B cell (primary cell): ENCODE results near the gene CHAF1A. TPM values are rescaled to one million over a fixed set of nuclear protein-coding genes. Genes with fewer than 3 reads are reported as not detected.

Source experiments
- ATAC-seq: fragments of 200-7000 bp; cut with Tn5 transposase; one replicate; pipeline ENCODE4 v1.10.0; 2021; ENCODE audit warnings: low read depth, mild to moderate bottlenecking, moderate number of reproducible peaks, moderate library complexity
- CTCF ChIA-PET: fragments of 350-600 bp; sonication (Branson Sonifier 250); formaldehyde crosslinking; loops from one replicate; lab custom pipeline; 2021; ENCODE audit warnings: antibody characterized with exemption, inconsistent platforms; lab: Charles Lee
- POLR2A ChIA-PET: fragments of 350-600 bp; sonication (Branson Sonifier 250); formaldehyde crosslinking; loops from one replicate; lab custom pipeline; 2021; ENCODE audit warnings: antibody characterized with exemption; lab: Charles Lee
- DNase-seq: peaks from one replicate; pipeline ENCODE4 v3.0.0; 2013
- H2AFZ ChIP-seq: 2 replicates; pipeline ENCODE4 v1.6.1; 2012; ENCODE audit warnings: mild to moderate bottlenecking, low read depth, low read length; ENCODE audit not compliant: insufficient read depth, poor library complexity, severe bottlenecking
- H3K27ac ChIP-seq, 2 donors: 1 replicate in 1 of 2; 2 replicates in 1 of 2; pipeline ENCODE4 v1.5.1; 2012 to 2013; ENCODE audit warnings: low read length in 2 of 2, mild to moderate bottlenecking in 2 of 2, moderate library complexity in 1 of 2
- H3K27me3 ChIP-seq, 4 experiments: fragments of 200-600 bp in 1 of 4; sonication (generic) in 1 of 4; replicated peaks in 1 of 4; 1 replicate in 2 of 4; 2 replicates in 2 of 4; pipeline versions ENCODE4 v1.6.1 to v1.7.0; 2013 to 2016; ENCODE audit warnings: low read length in 3 of 4, mild to moderate bottlenecking in 2 of 4, mixed read lengths in 1 of 4, moderate library complexity in 1 of 4; ENCODE audit not compliant: insufficient read depth in 4 of 4, control insufficient read depth in 3 of 4; ENCODE audit errors: control extremely low read depth in 1 of 4
- H3K36me3 ChIP-seq, 2 experiments: replicated peaks in 1 of 2; 1 replicate in 1 of 2; 2 replicates in 1 of 2; pipeline versions ENCODE4 v1.6.1 to v1.7.1; 2013; ENCODE audit warnings: low read length in 1 of 2; ENCODE audit not compliant: insufficient read depth in 2 of 2, control insufficient read depth in 1 of 2; ENCODE audit errors: control extremely low read depth in 1 of 2, extremely low read depth in 1 of 2
- H3K4me1 ChIP-seq, 2 donors: fragments of 200-600 bp in 1 of 2; sonication (generic) in 1 of 2; 1 replicate in 1 of 2; 2 replicates in 1 of 2; pipeline versions ENCODE4 v1.5.1 to v1.6.1; 2013 to 2017; ENCODE audit warnings: low read length in 2 of 2; ENCODE audit not compliant: control insufficient read depth in 2 of 2, insufficient read depth in 2 of 2
- H3K4me2 ChIP-seq: replicated peaks from 2 replicates; pipeline ENCODE3; 2012; ENCODE audit warnings: mild to moderate bottlenecking, low read depth, low read length; ENCODE audit not compliant: poor library complexity, severe bottlenecking
- H3K4me3 ChIP-seq, 5 experiments: fragments of 200-600 bp in 1 of 5; sonication (generic) in 1 of 5; 1 replicate in 3 of 5; 2 replicates in 2 of 5; pipeline versions ENCODE4 v1.5.1 to v1.7.0; 2011 to 2016; ENCODE audit warnings: low read length in 4 of 5, mild to moderate bottlenecking in 4 of 5, low read depth in 2 of 5, control low read depth in 1 of 5, moderate library complexity in 1 of 5; ENCODE audit not compliant: insufficient read depth in 1 of 5; ENCODE audit errors: control extremely low read depth in 1 of 5, extremely low read depth in 1 of 5
- H3K79me2 ChIP-seq: fragments of 200-600 bp; sonication (generic); one replicate; pipeline ENCODE4 v1.6.0; 2016; ENCODE audit warnings: low read length; ENCODE audit not compliant: control insufficient read depth, insufficient read depth
- H3K9ac ChIP-seq: fragments of 200-600 bp; sonication (generic); 2 replicates; pipeline ENCODE4 v1.6.1; 2017; ENCODE audit warnings: mild to moderate bottlenecking, low read length, moderate library complexity
- H3K9me3 ChIP-seq, 3 donors: one replicate each; pipeline versions ENCODE4 v1.6.1 to v1.7.1; 2013; ENCODE audit warnings: low read length in 2 of 3; ENCODE audit not compliant: control insufficient read depth in 2 of 3, insufficient read depth in 1 of 3; ENCODE audit errors: control extremely low read depth in 1 of 3
- H4K20me1 ChIP-seq: 2 replicates; pipeline ENCODE4 v1.6.0; 2012; ENCODE audit warnings: mild to moderate bottlenecking, low read length; ENCODE audit not compliant: insufficient read depth, control insufficient read depth, poor library complexity, severe bottlenecking
- H3K27ac Mint-ChIP-seq: one replicate; pipeline ENCODE4 v1.8.0; 2021; ENCODE audit warnings: mixed read lengths
- H3K27me3 Mint-ChIP-seq: one replicate; pipeline ENCODE4 v1.8.0; 2021; ENCODE audit warnings: mixed read lengths
- H3K4me1 Mint-ChIP-seq: one replicate; pipeline ENCODE4 v1.8.0; 2021; ENCODE audit warnings: mixed read lengths
- H3K4me3 Mint-ChIP-seq: one replicate; pipeline ENCODE4 v1.8.0; 2021; ENCODE audit warnings: mixed read lengths
- H3K9me3 Mint-ChIP-seq: one replicate; pipeline ENCODE4 v1.8.0; 2022; ENCODE audit warnings: mixed read lengths; ENCODE audit not compliant: insufficient read depth
- EZH2 ChIP-seq: IDR thresholded peaks from 2 replicates; pipeline ENCODE4 v1.6.1; 2012; ENCODE audit warnings: borderline replicate concordance, low read depth, mild to moderate bottlenecking, moderate library complexity, low read length; ENCODE audit not compliant: insufficient read depth, poor library complexity, severe bottlenecking
- WGBS: methylation state at CpG from one replicate; pipeline ENCODE4 v1.1.5; 2013; ENCODE audit warnings: missing lambda C conversion rate; ENCODE audit not compliant: insufficient coverage; 5-methylcytosine and 5-hydroxymethylcytosine counted together
- intact Hi-C: fragments of 100-400 bp; cut with micrococcal nuclease; formaldehyde crosslinking; loops from one replicate; pipeline ENCODE4 v1.10.0; 2022
- polyA plus RNA-seq: library from polyadenylated mRNA; depleted of rRNA; stranded (reverse); fragments of >200 nt; gene quantifications from 2 replicates; pipeline ENCODE4 v1.2.3, GENCODE V29; 2012
- total RNA-seq, 2 donors: library from RNA; stranded (reverse); fragments of 120-200 nt in 1 of 2; gene quantifications; 1 replicate in 1 of 2; 2 replicates in 1 of 2; pipeline versions ENCODE4 v1.2.3 to v1.2.4, GENCODE V29; 2013 to 2022
- TF ChIP-seq, protein P1 (sequence below): fragments of 200-600 bp; IDR thresholded peaks from one replicate; pipeline ENCODE4 v1.8.0; 2022; ENCODE audit warnings: antibody characterized with exemption, mild to moderate bottlenecking

Gene CHAF1A
- total and polyA plus RNA-seq, 2 donors (not counting 1 experiment from before 2014, with no cell fraction given): 15.1 to 19.7 TPM

- H3K4me3 ChIP-seq: peak overlapping the region in 3 of 5 experiments; percentile 11 to 23 (median 19)
- H3K9me3 ChIP-seq: no peaks in the 10 kb centered on the region
- ATAC-seq (no peak), DNase-seq (no peak)
- peaks cover 20% of the 10 kb centered on the region for H4K20me1 ChIP-seq
- H3K36me3 ChIP-seq: peaks cover 0 to 15% of the 10 kb centered on the region in 2 experiments
- H3K27me3 Mint-ChIP-seq: no peaks in the 10 kb centered on the region
- H3K9ac ChIP-seq: no peak overlapping the region
- H3K4me3 Mint-ChIP-seq: peak overlapping the region; percentile 73
- H3K79me2 ChIP-seq: peaks cover 26% of the 10 kb centered on the region
- peak overlapping the region; percentile 36 for H2AFZ ChIP-seq
- H3K4me1 Mint-ChIP-seq: peaks cover 22% of the 10 kb centered on the region
- intact Hi-C loops: loop anchor here (5.0 to 10.0 kb wide), 5 partner anchors 147 to 1151 kb away; partner anchors contain the start of genes DOHH, EEF2, FZR1 and PLIN3
- H3K27me3 ChIP-seq: no peaks in the 10 kb centered on the region
- TF ChIP-seq EZH2: no peak
- TF ChIP-seq, protein P1, sequence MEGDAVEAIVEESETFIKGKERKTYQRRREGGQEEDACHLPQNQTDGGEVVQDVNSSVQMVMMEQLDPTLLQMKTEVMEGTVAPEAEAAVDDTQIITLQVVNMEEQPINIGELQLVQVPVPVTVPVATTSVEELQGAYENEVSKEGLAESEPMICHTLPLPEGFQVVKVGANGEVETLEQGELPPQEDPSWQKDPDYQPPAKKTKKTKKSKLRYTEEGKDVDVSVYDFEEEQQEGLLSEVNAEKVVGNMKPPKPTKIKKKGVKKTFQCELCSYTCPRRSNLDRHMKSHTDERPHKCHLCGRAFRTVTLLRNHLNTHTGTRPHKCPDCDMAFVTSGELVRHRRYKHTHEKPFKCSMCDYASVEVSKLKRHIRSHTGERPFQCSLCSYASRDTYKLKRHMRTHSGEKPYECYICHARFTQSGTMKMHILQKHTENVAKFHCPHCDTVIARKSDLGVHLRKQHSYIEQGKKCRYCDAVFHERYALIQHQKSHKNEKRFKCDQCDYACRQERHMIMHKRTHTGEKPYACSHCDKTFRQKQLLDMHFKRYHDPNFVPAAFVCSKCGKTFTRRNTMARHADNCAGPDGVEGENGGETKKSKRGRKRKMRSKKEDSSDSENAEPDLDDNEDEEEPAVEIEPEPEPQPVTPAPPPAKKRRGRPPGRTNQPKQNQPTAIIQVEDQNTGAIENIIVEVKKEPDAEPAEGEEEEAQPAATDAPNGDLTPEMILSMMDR: no peak
- peaks cover 20 to 31% of the 10 kb centered on the region in 2 donors for H3K4me1 ChIP-seq
- POLR2A ChIA-PET: no interaction called here
- H3K9me3 Mint-ChIP-seq: no peaks in the 10 kb centered on the region
- 32% methylated on average over 21 of the region's 23 CpGs for WGBS
- H3K4me2 ChIP-seq: peak overlapping the region; percentile 99
- CTCF ChIA-PET: interaction anchor here (0.6 kb wide), 1 partner anchor 1525 kb away, joined by 3 read pairs; no protein-coding TSS in a partner anchor
- no peak overlapping the region for H3K27ac ChIP-seq
- H3K27ac Mint-ChIP-seq: peak overlapping the region; percentile 50
Observed at GRCh38 chr19:4473763-4474513, 71.5 kb downstream of the CHAF1A start.

DNA sequence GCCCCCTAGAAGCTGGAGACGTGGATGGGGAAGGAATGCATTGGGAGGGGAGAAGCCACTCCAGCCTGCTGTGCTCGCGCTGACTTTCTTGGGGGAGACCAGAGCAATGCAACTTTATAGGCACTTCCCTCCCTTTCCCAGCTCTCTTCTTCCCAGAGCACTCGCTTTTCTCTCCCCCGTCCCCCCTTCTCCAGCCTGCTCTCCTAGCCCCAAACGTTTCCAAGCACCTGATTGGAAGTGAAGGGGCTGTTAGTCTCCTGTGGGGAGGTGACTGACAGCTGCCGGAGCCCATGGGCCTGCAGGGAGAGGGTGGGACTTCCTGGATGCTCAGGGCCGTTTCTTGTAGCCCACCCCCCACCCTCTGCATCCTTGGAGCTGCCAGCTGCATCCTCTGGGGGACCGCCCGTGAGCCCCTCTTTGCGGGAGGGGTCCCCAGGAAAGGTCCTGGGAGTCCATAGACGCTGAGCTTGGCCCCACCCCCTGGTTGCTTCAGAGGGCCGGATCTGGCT, 72.1 kb downstream of the CHAF1A start:
- peak overlapping the region; percentile 36 for H2AFZ ChIP-seq
- POLR2A ChIA-PET: no interaction called here
- ATAC-seq (no peak), DNase-seq (peak; percentile 37)
- Mint-ChIP-seq H3K4me3 (peak overlapping the region; percentile 73), H3K27me3 (no peaks in the 10 kb centered on the region), H3K27ac (no peak overlapping the region), H3K4me1 (peaks cover 22% of the 10 kb centered on the region), H3K9me3 (no peaks in the 10 kb centered on the region)
- no peak overlapping the region for H3K27ac ChIP-seq
- peak overlapping the region; percentile 99 for H3K4me2 ChIP-seq
- no peaks in the 10 kb centered on the region for H3K9me3 ChIP-seq
- peak overlapping the region in 4 of 5 experiments; percentile 6 to 23 (median 15) for H3K4me3 ChIP-seq
- WGBS: 23% methylated on average over 7 of the region's 13 CpGs
- intact Hi-C loops: loop anchor here (5.0 to 10.0 kb wide), 5 partner anchors 147 to 1150 kb away; partner anchors contain the start of genes DOHH, EEF2, FZR1 and PLIN3
- peaks cover 20% of the 10 kb centered on the region for H4K20me1 ChIP-seq
- no peak overlapping the region for H3K9ac ChIP-seq
- H3K27me3 ChIP-seq: no peaks in the 10 kb centered on the region
- peaks cover 0 to 15% of the 10 kb centered on the region in 2 experiments for H3K36me3 ChIP-seq
- H3K4me1 ChIP-seq: peaks cover 20 to 31% of the 10 kb centered on the region in 2 donors
- no peak for TF ChIP-seq EZH2
- TF ChIP-seq, protein P1: no peak
- CTCF ChIA-PET: no interaction called here
- H3K79me2 ChIP-seq: peaks cover 26% of the 10 kb centered on the region
